Activated B cell treated with CpG ODN at 0.5 μM for 24 hours (primary cell): Measurements from ENCODE around the gene B4GALNT4. TPM values are rescaled to one million over a fixed set of nuclear protein-coding genes. Genes with fewer than 3 reads are reported as not detected.

Experiments
- ATAC-seq: fragments of 200-7000 bp; cut with Tn5 transposase; one replicate; pipeline ENCODE4 v1.10.0; 2021; ENCODE audit warnings: low read depth, mild to moderate bottlenecking, moderate library complexity
- CTCF ChIA-PET: fragments of 350-600 bp; sonication (Branson Sonifier 250); formaldehyde crosslinking; loops from one replicate; lab custom pipeline; 2021; ENCODE audit warnings: antibody characterized with exemption; lab: Charles Lee
- POLR2A ChIA-PET: fragments of 350-600 bp; sonication (Branson Sonifier 250); formaldehyde crosslinking; loops from one replicate; lab custom pipeline; 2021; ENCODE audit warnings: antibody characterized with exemption; lab: Charles Lee
- DNase-seq: peaks from one replicate; pipeline ENCODE4 v3.0.0; 2022
- H3K27ac Mint-ChIP-seq: one replicate; pipeline ENCODE4 v1.8.0; 2020; ENCODE audit warnings: mixed read lengths
- H3K27me3 Mint-ChIP-seq: one replicate; pipeline ENCODE4 v1.8.0; 2021; ENCODE audit warnings: mixed read lengths
- H3K36me3 Mint-ChIP-seq: one replicate; pipeline ENCODE4 v1.8.0; 2021; ENCODE audit warnings: low read depth, mixed read lengths
- H3K4me1 Mint-ChIP-seq: one replicate; pipeline ENCODE4 v1.8.0; 2021; ENCODE audit warnings: mixed read lengths
- H3K4me3 Mint-ChIP-seq: one replicate; pipeline ENCODE4 v1.8.0; 2020; ENCODE audit warnings: mild to moderate bottlenecking, mixed read lengths
- H3K9me3 Mint-ChIP-seq: one replicate; pipeline ENCODE4 v1.8.0; 2020; ENCODE audit warnings: mixed read lengths
- intact Hi-C: fragments of 100-400 bp; cut with micrococcal nuclease; formaldehyde crosslinking; loops from one replicate; pipeline ENCODE4 v1.15.1; 2024
- total RNA-seq: library from RNA; stranded (reverse); gene quantifications from 2 replicates; pipeline ENCODE4 v1.2.3, GENCODE V29; 2022
- TF ChIP-seq, protein P1 (sequence below): fragments of 200-600 bp; IDR thresholded peaks from one replicate; pipeline ENCODE4 v1.8.0; 2022; ENCODE audit warnings: antibody characterized with exemption, mild to moderate bottlenecking

Gene B4GALNT4
- total RNA-seq, 1 donor from 2014 or later = not detected

DNA sequence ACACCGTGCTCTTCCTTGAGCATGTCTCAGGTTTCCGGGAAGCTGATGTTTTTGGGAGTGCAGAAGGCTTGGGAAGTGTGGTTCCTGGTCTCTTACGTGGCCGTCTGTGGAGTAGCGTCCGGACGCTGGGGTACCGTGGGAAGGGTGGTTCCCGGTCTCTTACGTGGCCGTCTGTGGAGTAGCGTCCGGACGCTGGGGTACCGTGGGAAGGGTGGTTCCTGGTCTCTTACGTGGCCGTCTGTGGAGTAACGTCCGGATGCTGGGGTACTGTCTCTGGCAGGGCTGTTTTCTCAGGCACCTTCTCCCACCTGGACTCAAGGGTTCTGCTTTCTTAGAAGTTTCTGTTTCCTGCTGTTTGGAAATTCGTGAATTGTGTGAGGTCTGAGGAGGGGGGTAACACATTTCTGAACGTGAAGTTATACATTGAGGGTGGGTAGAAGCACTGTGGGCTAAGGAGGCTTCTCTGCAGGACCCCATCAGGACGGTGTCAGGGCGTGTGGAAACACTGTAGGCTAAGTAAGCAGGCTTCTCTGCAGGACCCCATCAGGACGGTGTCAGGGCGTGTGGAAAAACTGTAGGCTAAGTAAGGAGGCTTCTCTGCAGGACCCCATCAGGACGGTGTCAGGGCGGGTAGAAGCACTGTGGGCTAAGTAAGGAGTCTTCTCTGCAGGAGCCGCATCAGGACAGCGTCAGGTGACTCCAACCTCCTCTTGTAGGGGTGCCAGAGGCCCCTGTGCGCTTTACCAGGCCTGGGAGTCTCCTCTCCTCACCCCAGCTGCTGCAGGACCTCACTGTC lies 43.3 kb upstream of the B4GALNT4 start:
- ChIA-PET CTCF (interaction anchor here (0.7 to 1.5 kb wide), 3 partner anchors 14 to 71 kb away, joined by 3 to 4 read pairs (median 3); no protein-coding TSS in a partner anchor), POLR2A (interaction anchor here (0.6 to 2.0 kb wide), 7 partner anchors 9 to 118 kb away, joined by 3 to 25 read pairs (median 8); partner anchors contain the start of genes BET1L and RIC8A)
- Mint-ChIP-seq H3K36me3 (no peaks in the 10 kb centered on the region), H3K9me3 (no peaks in the 10 kb centered on the region), H3K27me3 (no peaks in the 10 kb centered on the region), H3K27ac (peak overlapping the region; percentile 92), H3K4me1 (peaks cover 46% of the 10 kb centered on the region), H3K4me3 (peak overlapping the region; percentile 46)
- TF ChIP-seq, protein P1, sequence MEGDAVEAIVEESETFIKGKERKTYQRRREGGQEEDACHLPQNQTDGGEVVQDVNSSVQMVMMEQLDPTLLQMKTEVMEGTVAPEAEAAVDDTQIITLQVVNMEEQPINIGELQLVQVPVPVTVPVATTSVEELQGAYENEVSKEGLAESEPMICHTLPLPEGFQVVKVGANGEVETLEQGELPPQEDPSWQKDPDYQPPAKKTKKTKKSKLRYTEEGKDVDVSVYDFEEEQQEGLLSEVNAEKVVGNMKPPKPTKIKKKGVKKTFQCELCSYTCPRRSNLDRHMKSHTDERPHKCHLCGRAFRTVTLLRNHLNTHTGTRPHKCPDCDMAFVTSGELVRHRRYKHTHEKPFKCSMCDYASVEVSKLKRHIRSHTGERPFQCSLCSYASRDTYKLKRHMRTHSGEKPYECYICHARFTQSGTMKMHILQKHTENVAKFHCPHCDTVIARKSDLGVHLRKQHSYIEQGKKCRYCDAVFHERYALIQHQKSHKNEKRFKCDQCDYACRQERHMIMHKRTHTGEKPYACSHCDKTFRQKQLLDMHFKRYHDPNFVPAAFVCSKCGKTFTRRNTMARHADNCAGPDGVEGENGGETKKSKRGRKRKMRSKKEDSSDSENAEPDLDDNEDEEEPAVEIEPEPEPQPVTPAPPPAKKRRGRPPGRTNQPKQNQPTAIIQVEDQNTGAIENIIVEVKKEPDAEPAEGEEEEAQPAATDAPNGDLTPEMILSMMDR = no peak
- ATAC-seq (no peak), DNase-seq (no peak)
- intact Hi-C loops = loop anchor here (2.0 kb wide), 2 partner anchors 13 to 23 kb away; no protein-coding TSS in a partner anchor

DNA sequence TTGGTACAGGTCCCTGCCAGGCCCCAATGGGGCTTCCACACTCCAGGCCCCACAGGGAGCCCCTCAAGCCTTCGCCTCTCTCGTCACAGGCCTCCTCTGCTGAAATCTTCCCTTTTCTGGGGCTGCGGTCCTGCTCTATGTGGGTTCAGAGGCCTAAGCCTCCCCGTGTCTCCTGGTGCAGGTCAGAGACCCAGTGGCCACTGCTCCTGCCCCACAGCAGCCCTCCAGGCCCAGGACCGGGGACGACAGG lies 42.8 kb upstream of the B4GALNT4 start:
- ChIA-PET CTCF (interaction anchor here (1.2 kb wide), 1 partner anchor 69 kb away, joined by 3 read pairs; no protein-coding TSS in a partner anchor), POLR2A (interaction anchor here (0.6 to 2.0 kb wide), 8 partner anchors 10 to 119 kb away, joined by 3 to 25 read pairs (median 6); partner anchors contain the start of genes BET1L and RIC8A)
- no peaks in the 10 kb centered on the region for H3K9me3 Mint-ChIP-seq
- no peaks in the 10 kb centered on the region for H3K36me3 Mint-ChIP-seq
- H3K4me1 Mint-ChIP-seq = peaks cover 51% of the 10 kb centered on the region
- peak overlapping the region; percentile 46 for H3K4me3 Mint-ChIP-seq
- intact Hi-C loops = loop anchor here (2.0 kb wide), 2 partner anchors 14 to 22 kb away; no protein-coding TSS in a partner anchor
- DNase-seq = no peak
- no peak for ATAC-seq
- TF ChIP-seq, protein P1 = no peak
- H3K27ac Mint-ChIP-seq = peak overlapping the region; percentile 92
- H3K27me3 Mint-ChIP-seq = no peaks in the 10 kb centered on the region

DNA sequence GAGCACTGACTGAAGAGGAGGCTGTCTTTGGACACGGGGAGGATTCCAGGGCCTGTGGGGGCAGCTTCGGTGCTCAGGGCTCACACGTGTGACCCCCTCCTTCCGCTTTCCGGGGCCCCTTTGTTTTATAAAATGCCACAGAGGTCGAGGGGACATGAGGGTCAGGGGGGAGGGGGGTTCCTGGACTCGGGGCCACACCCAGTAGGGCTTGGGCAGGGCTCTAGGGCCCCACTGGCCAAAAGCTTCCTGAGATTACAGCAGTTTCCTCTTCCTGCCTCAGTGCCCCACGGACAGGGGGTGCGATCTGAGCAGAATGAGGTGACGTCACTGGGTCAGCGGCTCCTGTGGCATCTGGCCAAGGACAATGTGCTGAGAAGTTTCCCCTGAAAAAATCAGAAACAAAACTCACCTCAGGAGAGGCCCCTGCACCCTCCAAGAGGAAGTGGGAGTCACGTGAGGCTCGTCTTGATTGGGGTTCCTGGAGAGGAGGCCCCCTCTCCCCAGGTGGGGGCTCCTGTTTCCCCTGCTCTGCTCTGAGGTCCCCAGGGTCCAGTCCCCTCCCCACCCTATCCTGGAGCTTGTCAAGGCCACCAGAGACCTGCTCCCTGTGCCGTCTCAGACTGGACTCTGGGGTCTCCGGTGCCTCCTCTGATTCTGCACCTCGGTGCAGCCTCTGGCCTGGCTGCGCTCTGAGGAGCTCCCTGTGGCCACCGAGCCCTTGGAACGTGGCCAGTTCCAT lies 42.3 kb upstream of the B4GALNT4 start:
- H3K27ac Mint-ChIP-seq = peak overlapping the region; percentile 92
- H3K36me3 Mint-ChIP-seq = no peaks in the 10 kb centered on the region
- H3K4me3 Mint-ChIP-seq = peak overlapping the region; percentile 53
- ChIA-PET POLR2A (interaction anchor here (0.6 to 2.0 kb wide), 12 partner anchors 10 to 119 kb away, joined by 3 to 25 read pairs (median 4); partner anchors contain the start of genes BET1L, PGGHG and RIC8A), CTCF (interaction anchor here (1.2 kb wide), 1 partner anchor 70 kb away, joined by 3 read pairs; no protein-coding TSS in a partner anchor)
- peak; percentile 46 for DNase-seq
- TF ChIP-seq, protein P1 = no peak
- intact Hi-C loops = loop anchor here (2.0 kb wide), 2 partner anchors 14 to 22 kb away; no protein-coding TSS in a partner anchor
- H3K4me1 Mint-ChIP-seq = peaks cover 56% of the 10 kb centered on the region
- peak; percentile 65 for ATAC-seq
- no peaks in the 10 kb centered on the region for H3K9me3 Mint-ChIP-seq
- no peaks in the 10 kb centered on the region for H3K27me3 Mint-ChIP-seq

DNA sequence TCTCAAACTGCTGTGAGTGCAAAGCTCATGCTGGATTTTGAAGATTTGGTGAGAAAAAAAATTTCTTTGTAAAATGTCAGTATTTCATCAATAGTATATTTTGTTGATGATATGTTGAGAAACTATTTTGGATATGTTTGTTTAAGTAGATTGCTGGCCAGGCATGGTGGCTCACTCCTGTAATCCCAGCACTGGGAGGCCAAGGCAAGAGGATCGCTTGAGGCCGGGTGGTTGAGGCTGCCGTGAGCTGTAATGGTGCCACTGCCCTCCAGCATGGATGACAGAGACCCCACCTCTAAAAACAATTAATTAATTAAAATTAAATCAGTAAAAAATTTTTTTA lies 41.7 kb upstream of the B4GALNT4 start:
- ATAC-seq (no peak), DNase-seq (no peak)
- Mint-ChIP-seq H3K4me3 (peak overlapping the region; percentile 53), H3K27me3 (no peaks in the 10 kb centered on the region), H3K27ac (peak overlapping the region; percentile 92), H3K9me3 (no peaks in the 10 kb centered on the region), H3K36me3 (no peaks in the 10 kb centered on the region), H3K4me1 (peaks cover 56% of the 10 kb centered on the region)
- TF ChIP-seq, protein P1 = no peak
- ChIA-PET POLR2A (interaction anchor here (0.7 to 2.0 kb wide), 10 partner anchors 11 to 120 kb away, joined by 3 to 25 read pairs (median 4); partner anchors contain the start of genes BET1L, PGGHG and RIC8A), CTCF (interaction anchor here (1.2 kb wide), 1 partner anchor 70 kb away, joined by 3 read pairs; no protein-coding TSS in a partner anchor)
- intact Hi-C loops = loop anchor here (2.0 kb wide), 2 partner anchors 15 to 21 kb away; no protein-coding TSS in a partner anchor
